Stimulated activated CD8-positive, alpha-beta memory T cell treated with anti-CD3 and anti-CD28 coated beads, Interleukin-15, amount 100 ng/mL, for 1 hour (primary cell): ENCODE data around the gene NT5C1B.
"Not testable (repeated sequence)": the region's sequence is repeated elsewhere in the genome, so short reads cannot be mapped to it uniquely, and the experiment has no call there.

Source experiments
- DNase-seq: peaks from one replicate; pipeline ENCODE4 v3.0.0-alpha.2; 2020; ENCODE audit warnings: low read depth

NT5C1B gene

GRCh38 chr2:18589354-18589753, at the start of gene NT5C1B:
NT5C1B (minus strand) TSS chr2:18589569; CDS start chr2:18589468, 101 bp downstream.
- DNase-seq = no peak

DNA sequence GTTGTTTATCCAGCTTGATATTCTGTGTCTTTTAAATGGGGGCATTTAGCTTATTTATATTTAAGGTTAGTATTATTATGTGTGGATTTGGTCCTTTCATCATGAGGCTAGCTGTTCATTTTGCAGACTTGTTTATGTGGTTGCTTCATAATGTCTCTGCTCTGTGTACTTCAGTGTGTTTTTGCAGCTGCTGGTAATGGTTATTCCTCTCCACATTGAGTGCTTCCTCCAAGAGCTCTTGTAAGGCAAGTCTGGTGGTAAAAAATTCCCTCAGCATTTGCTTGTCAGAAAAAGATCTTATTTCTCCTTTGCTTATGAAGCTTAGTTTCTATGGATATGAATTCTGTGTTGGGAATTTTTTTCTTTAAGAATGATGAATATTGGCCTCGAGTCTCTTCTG, 47.8 kb upstream of the NT5C1B start:
- no peak for DNase-seq

GRCh38 chr2:18632699-18633098, 43.3 kb upstream of the NT5C1B start:
- DNase-seq = not testable (repeated sequence)

DNA sequence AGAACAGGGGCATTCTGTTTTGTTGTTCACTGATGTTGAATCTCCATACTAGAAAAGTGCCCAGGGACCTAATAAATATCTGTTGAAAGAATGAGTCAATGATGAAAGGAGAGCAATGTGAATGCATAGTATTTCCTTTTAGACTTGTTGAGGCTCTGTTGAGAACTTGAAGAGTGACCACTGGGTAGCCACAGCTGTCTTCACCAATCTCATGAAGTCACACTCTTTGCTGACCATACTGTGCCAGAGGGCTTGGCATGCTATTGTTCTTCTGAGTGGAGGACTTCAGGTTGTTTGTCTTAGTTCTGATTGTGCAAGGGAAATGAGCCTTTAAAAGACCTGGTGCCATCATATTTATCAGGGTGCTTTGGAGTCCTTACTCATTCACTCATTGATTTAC, 41.6 kb upstream of the NT5C1B start:
- DNase-seq = no peak

DNA sequence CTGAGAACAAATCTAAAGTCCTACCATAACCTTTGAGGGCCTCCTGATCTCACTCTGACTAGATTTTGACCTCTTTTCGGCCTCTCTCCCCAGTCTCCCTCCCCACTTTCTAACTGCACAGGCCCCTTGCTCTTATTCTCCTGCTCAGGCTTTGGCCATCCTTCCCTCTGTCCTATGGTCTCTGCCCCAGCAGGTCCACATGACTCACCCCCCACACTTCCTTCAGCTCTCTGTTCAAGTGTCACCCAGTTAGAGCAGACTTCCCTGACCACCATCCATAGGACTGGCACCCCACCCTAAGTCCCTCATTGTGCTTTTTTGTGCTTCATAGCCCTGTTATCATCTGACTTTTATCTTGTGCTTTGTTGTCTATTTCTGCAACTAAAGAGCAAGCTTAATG, 41.2 kb upstream of the NT5C1B start:
- no peak for DNase-seq

GRCh38 chr2:18630101-18630500, 40.7 kb upstream of the NT5C1B start:
- DNase-seq = no peak

- no peak for DNase-seq
Measured at GRCh38 chr2:18626958-18627650, 37.7 kb upstream of the NT5C1B start.

DNA sequence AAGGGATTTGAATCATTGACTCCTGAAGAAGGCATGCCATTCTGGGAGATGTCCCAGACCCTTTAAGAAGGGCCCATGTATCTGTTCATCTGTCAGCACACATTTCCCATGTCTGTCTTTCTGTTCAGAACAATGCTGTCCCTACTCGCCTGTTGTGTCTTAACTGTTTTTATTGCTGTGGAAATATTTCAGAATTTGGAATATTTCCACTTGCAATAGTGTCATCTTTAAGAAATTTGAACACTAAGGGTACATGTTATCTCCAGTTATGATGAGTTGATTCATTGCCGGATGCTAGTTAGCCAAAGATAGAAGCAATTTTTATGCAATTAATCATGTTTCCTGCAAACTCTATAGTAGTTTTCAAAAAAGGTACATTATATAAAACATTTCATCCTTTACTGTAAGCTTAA, 36.9 kb upstream of the NT5C1B start:
- DNase-seq = no peak

DNA sequence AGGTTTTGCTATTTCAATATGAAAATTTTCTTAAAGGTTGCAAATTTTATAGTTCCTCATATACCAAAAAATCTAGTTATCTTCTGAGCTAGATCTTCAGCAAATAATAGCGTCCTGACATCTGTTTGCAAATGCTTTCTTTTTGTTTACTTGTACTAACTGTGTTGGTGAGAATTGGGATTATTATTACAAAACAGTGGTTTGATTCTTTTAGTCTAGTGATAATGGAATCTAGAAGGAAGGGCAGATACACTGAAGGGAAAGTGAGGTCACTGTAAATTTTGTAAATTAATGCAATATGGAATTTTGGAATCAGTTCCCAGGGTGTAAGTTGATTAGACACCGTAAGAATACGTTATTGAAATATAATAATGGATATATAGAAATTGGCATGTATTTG, 36.2 kb upstream of the NT5C1B start:
- DNase-seq = no peak

DNA sequence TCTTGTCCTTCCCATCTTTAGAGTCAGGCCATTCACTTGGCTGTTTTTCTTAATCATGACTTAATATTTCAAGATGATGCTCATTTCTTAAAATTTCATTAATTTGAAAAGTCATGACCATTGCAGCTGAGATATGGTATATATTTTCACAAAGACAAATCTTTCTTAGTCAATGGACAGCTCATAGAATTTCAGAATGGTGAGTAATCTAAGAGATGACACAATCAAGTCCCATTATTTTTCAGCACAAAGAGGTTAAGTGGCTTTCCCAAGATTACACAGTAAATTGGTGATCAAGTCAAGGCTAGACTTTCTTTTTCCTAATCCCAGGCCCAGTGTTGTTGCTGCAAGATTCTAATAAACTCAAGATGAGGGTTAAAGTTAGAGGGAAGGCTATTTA, 34.4 kb upstream of the NT5C1B start:
- DNase-seq = no peak

DNA sequence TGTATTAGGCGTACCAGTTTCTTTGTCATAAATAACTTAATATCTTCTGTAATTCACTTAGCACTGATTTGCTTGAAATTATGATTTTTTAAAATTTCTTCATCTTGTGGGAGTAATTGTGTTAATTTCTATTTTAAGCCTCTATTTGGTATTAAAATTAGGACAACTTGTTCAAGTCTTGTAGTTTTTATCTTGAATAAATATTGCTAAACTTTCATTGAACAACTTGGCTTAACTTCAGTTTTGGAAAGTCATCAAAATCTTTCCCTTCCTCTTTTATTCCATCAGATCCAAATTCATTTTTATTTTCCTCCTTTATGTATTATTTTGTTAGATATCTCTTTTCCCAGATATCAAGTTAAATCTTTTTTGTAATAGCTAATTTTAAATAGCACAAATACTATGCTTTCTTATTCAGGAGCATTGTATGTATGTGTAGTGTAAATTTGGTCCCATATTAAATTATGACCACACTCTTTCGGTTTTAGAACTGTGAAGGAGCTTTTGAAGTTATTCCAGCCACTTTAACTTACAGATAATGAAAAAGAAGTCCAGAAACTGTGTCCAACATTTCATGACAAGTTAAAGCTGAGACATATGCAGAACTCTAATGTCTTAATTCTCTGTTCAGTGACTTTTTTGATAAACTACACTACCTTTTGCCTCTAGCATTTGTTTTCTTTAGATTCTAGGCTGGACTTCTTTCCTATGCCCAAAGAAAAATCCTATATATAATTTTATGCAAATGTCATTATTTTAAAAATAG, 31.7 kb upstream of the NT5C1B start:
- DNase-seq = no peak

DNA sequence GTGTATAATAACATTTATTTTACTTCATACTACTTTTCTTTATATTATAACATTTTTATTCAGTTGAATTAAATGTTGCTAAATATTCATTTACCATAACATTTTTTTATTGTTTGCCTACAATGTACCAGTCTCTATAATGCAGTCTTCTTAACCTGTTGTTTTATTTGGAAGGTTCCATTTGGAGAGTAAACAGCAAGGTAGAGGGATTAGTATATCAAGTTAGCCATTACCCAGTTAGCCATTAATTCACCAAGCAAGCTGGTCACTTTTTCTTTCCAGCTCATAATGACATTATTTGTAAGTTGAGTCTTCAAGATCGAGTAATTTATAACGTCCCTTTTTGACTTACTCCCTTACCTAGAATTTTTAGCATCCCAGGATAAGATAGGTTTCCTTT, 29.7 kb upstream of the NT5C1B start:
- DNase-seq = no peak

DNA sequence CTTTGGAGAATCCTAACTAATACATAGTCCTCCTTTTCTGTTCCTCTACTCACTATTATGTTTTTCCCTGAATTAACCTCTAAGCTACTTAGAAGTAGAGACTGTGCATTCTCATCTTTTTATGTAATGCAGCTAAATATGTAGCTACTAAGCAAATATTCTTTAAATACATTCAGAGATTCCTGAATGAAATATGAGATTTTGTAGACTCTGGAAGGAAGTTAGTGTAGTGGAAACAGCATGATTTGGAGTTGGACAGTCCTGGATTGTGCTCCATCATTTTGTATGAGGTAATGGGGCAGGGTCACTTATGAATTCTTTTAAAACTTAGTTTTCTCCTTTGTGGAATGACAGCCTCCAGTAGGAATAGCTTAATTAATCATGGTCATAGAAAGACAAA, 24.7 kb upstream of the NT5C1B start:
- DNase-seq = no peak

DNA sequence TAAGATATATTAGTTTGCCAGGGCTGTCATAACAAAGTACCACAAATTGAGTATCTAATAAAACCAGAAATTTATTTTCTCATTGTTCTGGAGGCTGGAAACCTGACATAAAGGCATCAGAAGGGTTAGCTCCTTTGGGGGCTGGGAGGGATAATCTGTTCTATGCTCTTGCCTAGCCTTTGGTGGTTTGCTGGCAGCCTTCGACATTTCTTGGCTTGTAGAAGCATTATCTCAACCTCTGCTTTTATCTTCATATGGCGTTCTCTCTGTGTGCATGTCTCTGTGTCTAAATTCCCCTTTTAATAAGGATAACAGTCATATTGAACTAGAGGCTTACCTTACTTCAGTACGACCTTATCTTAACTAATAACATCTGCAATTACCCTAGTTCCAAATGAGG, 22.8 kb upstream of the NT5C1B start:
- no peak for DNase-seq

- no peak for DNase-seq
Measured at GRCh38 chr2:18611604-18612003, 22.2 kb upstream of the NT5C1B start.

GRCh38 chr2:18611184-18611583, 21.8 kb upstream of the NT5C1B start:
- no peak for DNase-seq

- no peak for DNase-seq
Measured at GRCh38 chr2:18610651-18611050, 21.3 kb upstream of the NT5C1B start.

DNA sequence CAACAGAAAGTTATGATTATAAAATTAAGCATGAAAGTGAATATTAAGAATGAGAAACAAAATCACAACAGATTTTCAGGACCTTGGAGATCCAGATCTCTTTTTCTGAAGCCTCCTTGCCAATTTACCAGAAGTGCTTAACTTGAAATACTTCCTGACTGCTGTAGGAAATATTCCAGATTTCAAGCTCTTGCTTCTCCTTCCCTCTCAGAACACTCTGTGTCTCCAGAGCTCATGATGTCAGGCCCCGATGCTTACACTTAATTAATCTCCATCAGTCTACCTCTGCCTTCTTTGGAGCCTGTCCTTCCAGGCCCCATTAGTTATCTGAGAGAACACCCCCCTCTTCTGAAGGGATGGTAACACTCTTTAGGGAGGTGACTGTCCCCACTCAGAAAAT, 20.7 kb upstream of the NT5C1B start:
- no peak for DNase-seq

- no peak for DNase-seq
Measured at GRCh38 chr2:18605115-18605514, 15.7 kb upstream of the NT5C1B start.

DNA sequence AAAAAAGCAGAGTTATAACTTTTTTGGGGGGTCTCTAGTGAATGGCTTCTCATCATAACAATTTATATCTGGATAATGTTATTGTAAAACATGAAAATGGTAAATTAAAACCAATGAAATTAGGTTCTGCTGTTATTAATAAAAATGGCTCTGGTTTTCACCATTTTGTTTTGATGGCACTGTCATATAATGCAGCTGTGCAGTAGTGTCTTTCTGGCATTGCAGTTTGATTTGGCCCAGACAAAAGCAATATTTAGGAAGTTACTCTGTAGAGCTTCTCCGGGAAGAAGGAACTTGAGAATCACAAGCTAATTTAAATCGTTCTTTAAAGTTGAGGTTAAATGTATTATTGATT, 15.1 kb upstream of the NT5C1B start:
- DNase-seq = no peak

DNA sequence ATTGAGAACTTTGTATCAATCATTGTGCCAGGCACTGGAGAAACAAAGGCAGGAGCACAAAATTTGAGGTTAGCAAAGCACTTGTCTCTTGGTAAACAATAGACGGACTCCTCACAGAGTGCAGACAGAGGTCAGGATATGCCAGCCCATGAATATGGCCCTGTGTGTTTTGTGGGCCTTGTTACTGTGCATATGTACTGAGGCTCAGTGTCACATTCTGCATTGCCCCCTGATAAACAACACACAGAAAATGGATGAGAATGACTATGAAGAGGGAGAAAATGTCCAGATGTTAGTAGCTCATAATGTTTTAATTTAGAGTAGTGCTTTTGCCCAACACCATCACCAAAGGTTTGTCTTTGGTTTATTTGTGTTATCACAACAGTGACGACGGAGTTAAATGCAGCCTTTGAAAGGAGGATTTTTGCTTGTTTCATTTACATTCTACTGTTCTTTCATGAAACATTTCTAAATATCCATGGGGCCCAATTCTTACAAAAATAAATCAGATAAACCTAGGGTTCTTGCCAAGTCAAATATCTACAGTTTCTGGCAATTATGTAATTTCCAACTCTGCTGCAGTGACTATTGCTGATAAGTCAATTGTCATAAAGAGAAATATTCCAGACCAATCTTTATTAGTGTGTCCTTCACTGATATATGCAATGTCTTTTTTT, 14.6 kb upstream of the NT5C1B start:
- no peak for DNase-seq

DNA sequence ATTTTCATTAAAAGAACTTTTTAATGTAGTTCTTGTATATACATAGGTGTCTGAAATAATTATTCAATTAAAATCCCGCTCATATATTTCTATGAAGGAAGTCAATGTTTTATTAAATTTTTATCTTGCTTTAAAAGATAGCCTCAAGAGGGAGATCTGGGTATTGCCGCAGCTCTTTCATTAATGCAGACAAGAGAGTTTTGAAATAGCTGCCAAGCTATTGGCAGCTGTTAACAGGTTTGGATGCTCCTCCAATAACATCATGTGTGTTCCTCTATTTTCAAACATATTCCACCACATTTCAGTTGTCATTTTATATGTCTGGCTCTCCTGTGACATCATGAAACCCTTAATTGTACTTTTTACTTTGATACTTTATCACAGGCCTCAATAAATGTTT, 12.9 kb upstream of the NT5C1B start:
- no peak for DNase-seq

GRCh38 chr2:18600255-18600613, 10.9 kb upstream of the NT5C1B start:
- no peak for DNase-seq
